ENCODE data around the gene CBLC.

GRCh38 chr19:44772959-44773358 is 4.7 kb upstream of the CBLC start:
- TF ChIP-seq, protein P1, sequence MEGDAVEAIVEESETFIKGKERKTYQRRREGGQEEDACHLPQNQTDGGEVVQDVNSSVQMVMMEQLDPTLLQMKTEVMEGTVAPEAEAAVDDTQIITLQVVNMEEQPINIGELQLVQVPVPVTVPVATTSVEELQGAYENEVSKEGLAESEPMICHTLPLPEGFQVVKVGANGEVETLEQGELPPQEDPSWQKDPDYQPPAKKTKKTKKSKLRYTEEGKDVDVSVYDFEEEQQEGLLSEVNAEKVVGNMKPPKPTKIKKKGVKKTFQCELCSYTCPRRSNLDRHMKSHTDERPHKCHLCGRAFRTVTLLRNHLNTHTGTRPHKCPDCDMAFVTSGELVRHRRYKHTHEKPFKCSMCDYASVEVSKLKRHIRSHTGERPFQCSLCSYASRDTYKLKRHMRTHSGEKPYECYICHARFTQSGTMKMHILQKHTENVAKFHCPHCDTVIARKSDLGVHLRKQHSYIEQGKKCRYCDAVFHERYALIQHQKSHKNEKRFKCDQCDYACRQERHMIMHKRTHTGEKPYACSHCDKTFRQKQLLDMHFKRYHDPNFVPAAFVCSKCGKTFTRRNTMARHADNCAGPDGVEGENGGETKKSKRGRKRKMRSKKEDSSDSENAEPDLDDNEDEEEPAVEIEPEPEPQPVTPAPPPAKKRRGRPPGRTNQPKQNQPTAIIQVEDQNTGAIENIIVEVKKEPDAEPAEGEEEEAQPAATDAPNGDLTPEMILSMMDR (IDR thresholded peaks at IDR 0.05; ENCODE audit: insufficient read depth, low read length, poor library complexity, severe bottlenecking): no peak
- TF ChIP-seq EZH2phosphoT487 (conservative IDR thresholded peaks at IDR 0.05; ENCODE audit: low read length): no peak

Data from SU-DHL-6 (cell line).